Stimulated activated CD4-positive, alpha-beta T cell treated with anti-CD3 and anti-CD28 coated beads, Interleukin-4, amount 100 ng/mL, for 1 hour (primary cell): ENCODE results near the gene SUGCT.
"Not testable (repeated sequence)": the region's sequence is repeated elsewhere in the genome, so short reads cannot be mapped to it uniquely, and the experiment has no call there.

Experiments
- DNase-seq: peaks from one replicate; pipeline ENCODE4 v3.0.0-alpha.2; 2020

SUGCT gene

GRCh38 chr7:40332516-40332915 is 197.7 kb downstream of the SUGCT start:
- no peak for DNase-seq

- no peak for DNase-seq
Observed at GRCh38 chr7:40341836-40342235, 207.0 kb downstream of the SUGCT start.

- no peak for DNase-seq
Observed at GRCh38 chr7:40346554-40346953, 211.7 kb downstream of the SUGCT start.

GRCh38 chr7:40348126-40348728 is 213.4 kb downstream of the SUGCT start:
- DNase-seq = no peak

GRCh38 chr7:40350100-40350499 is 215.3 kb downstream of the SUGCT start:
- no peak for DNase-seq

- no peak for DNase-seq
Observed at GRCh38 chr7:40354711-40355110, 219.9 kb downstream of the SUGCT start.

GRCh38 chr7:40356312-40356711 is 221.5 kb downstream of the SUGCT start:
- DNase-seq = no peak

GRCh38 chr7:40356871-40357709 is 222.3 kb downstream of the SUGCT start:
- DNase-seq = no peak

- no peak for DNase-seq
Observed at GRCh38 chr7:40369641-40370277, 235.0 kb downstream of the SUGCT start.

GRCh38 chr7:40371806-40372440 is 237.1 kb downstream of the SUGCT start:
- DNase-seq = no peak

GRCh38 chr7:40374575-40374974 is 239.8 kb downstream of the SUGCT start:
- no peak for DNase-seq

GRCh38 chr7:40380111-40380510 is 245.3 kb downstream of the SUGCT start:
- DNase-seq = no peak

- no peak for DNase-seq
Observed at GRCh38 chr7:40382145-40382544, 247.3 kb downstream of the SUGCT start.

GRCh38 chr7:40393660-40394059 is 258.9 kb downstream of the SUGCT start:
- DNase-seq = no peak

- DNase-seq = no peak
Observed at GRCh38 chr7:40394400-40394799, 259.6 kb downstream of the SUGCT start.

- no peak for DNase-seq
Observed at GRCh38 chr7:40400525-40400924, 265.7 kb downstream of the SUGCT start.

GRCh38 chr7:40401406-40401805 is 266.6 kb downstream of the SUGCT start:
- DNase-seq = no peak

- DNase-seq = no peak
Observed at GRCh38 chr7:40402661-40403060, 267.9 kb downstream of the SUGCT start.

GRCh38 chr7:40403703-40404476 is 269.1 kb downstream of the SUGCT start:
- DNase-seq = no peak

GRCh38 chr7:40405991-40406390 is 271.2 kb downstream of the SUGCT start:
- DNase-seq = no peak

GRCh38 chr7:40412323-40412722 is 277.5 kb downstream of the SUGCT start:
- DNase-seq = no peak

- DNase-seq = not testable (repeated sequence)
Observed at GRCh38 chr7:40414704-40415103, 279.9 kb downstream of the SUGCT start.

- no peak for DNase-seq
Observed at GRCh38 chr7:40418448-40418847, 283.6 kb downstream of the SUGCT start.
